CD4-positive, alpha-beta T cell treated with Interleukin-4 for 1 hour (primary cell): ENCODE data around the gene NDUFB10.

Experiments
- DNase-seq, 2 donors: peaks; one replicate each; pipeline ENCODE4 v3.0.0-alpha.2; 2020 to 2022

NDUFB10 gene

GRCh38 chr16:1973461-1974156, 14.3 kb downstream of the NDUFB10 start:
- DNase-seq: no peak

- no peak for DNase-seq
Measured at GRCh38 chr16:1974157-1975070, 15.1 kb downstream of the NDUFB10 start.

GRCh38 chr16:1975432-1976215, 16.3 kb downstream of the NDUFB10 start:
- no peak for DNase-seq

GRCh38 chr16:1976216-1976520, 16.8 kb downstream of the NDUFB10 start:
- DNase-seq: no peak

- no peak for DNase-seq
Measured at GRCh38 chr16:1976951-1977874, 17.9 kb downstream of the NDUFB10 start.

GRCh38 chr16:1977875-1978268, 18.5 kb downstream of the NDUFB10 start:
- no peak for DNase-seq

GRCh38 chr16:1978476-1979120, 19.3 kb downstream of the NDUFB10 start:
- no peak for DNase-seq

- peak in 1 of 2 donors; percentile 41 for DNase-seq
Measured at GRCh38 chr16:1979271-1980029, 20.1 kb downstream of the NDUFB10 start.

- DNase-seq: no peak
Measured at GRCh38 chr16:1980030-1980769, 20.9 kb downstream of the NDUFB10 start.

- DNase-seq: no peak
Measured at GRCh38 chr16:1980770-1981087, 21.4 kb downstream of the NDUFB10 start.

- no peak for DNase-seq
Measured at GRCh38 chr16:1981398-1981836, 22.1 kb downstream of the NDUFB10 start, which contains the start of gene NOXO1. Gene NOXO1, minus strand, starts transcription at chr16:1981469. Its CDS starts 290 bp downstream, at chr16:1981179.

GRCh38 chr16:1982013-1982433, 22.7 kb downstream of the NDUFB10 start:
- no peak for DNase-seq

- no peak for DNase-seq
Measured at GRCh38 chr16:1982991-1983543, 23.7 kb downstream of the NDUFB10 start.

- DNase-seq: peak; percentile 80 to 84
Measured at GRCh38 chr16:1983544-1984346, 24.4 kb downstream of the NDUFB10 start, which contains the start of gene GFER. Gene GFER, plus strand, starts transcription at chr16:1984193. Its CDS starts 26 bp downstream, at chr16:1984219.

GRCh38 chr16:1984347-1985225, 25.2 kb downstream of the NDUFB10 start:
- DNase-seq: no peak

GRCh38 chr16:1985466-1986150, 26.3 kb downstream of the NDUFB10 start:
- DNase-seq: no peak

- no peak for DNase-seq
Measured at GRCh38 chr16:1987198-1987597, 27.9 kb downstream of the NDUFB10 start.
